Ishikawa (cell line): Measurements from ENCODE around the gene SLC6A11.

Experiments used
- CEBPB ChIP-seq: IDR thresholded peaks from 2 replicates; pipeline ENCODE4 v1.6.1; 2012
- CREB1 ChIP-seq: IDR thresholded peaks from 2 replicates; pipeline ENCODE4 v1.6.1; 2012; ENCODE audit warnings: low read depth
- EGR1 ChIP-seq: IDR thresholded peaks from 2 replicates; pipeline ENCODE4 v1.6.1; 2012
- EP300 ChIP-seq: IDR thresholded peaks from 2 replicates; pipeline ENCODE4 v1.6.1; 2012; ENCODE audit warnings: borderline replicate concordance
- FOXM1 ChIP-seq: IDR thresholded peaks from 2 replicates; pipeline ENCODE4 v1.6.1; 2012; ENCODE audit warnings: low read depth, borderline replicate concordance
- NFIC ChIP-seq: IDR thresholded peaks from 2 replicates; pipeline ENCODE4 v1.6.1; 2012
- RAD21 ChIP-seq: IDR thresholded peaks from 2 replicates; pipeline ENCODE4 v1.6.1; 2012; ENCODE audit warnings: low read depth
- REST ChIP-seq: IDR thresholded peaks from 2 replicates; pipeline ENCODE4 v1.6.1; 2012; ENCODE audit warnings: low read depth, mild to moderate bottlenecking
- TAF1 ChIP-seq: IDR thresholded peaks from 2 replicates; pipeline ENCODE4 v1.6.1; 2012; ENCODE audit warnings: low read depth, mild to moderate bottlenecking
- TCF12 ChIP-seq: IDR thresholded peaks from 2 replicates; pipeline ENCODE4 v1.6.1; 2012; ENCODE audit warnings: low read depth
- TEAD4 ChIP-seq: IDR thresholded peaks from 2 replicates; pipeline ENCODE4 v1.6.1; 2012
- USF1 ChIP-seq: IDR thresholded peaks from 2 replicates; pipeline ENCODE4 v1.6.1; 2012
- YY1 ChIP-seq: IDR thresholded peaks from 2 replicates; pipeline ENCODE4 v1.6.1; 2012; ENCODE audit warnings: low read depth
- ZBTB7A ChIP-seq: IDR thresholded peaks from 2 replicates; pipeline ENCODE4 v1.6.1; 2012; ENCODE audit warnings: low read depth
- TF ChIP-seq, protein P1 (sequence below): IDR thresholded peaks from 2 replicates; pipeline ENCODE4 v1.6.1; 2012

Gene SLC6A11

GRCh38 chr3:10981961-10982360 lies 165.9 kb downstream of the SLC6A11 start:
- TF ChIP-seq ZBTB7A (no peak), REST (no peak), RAD21 (no peak), TEAD4 (no peak), NFIC (no peak), EP300 (no peak), EGR1 (no peak), FOXM1 (no peak), USF1 (no peak), YY1 (no peak), TCF12 (no peak), CREB1 (no peak)
- TF ChIP-seq, protein P1, sequence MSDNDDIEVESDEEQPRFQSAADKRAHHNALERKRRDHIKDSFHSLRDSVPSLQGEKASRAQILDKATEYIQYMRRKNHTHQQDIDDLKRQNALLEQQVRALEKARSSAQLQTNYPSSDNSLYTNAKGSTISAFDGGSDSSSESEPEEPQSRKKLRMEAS, result no peak

DNA sequence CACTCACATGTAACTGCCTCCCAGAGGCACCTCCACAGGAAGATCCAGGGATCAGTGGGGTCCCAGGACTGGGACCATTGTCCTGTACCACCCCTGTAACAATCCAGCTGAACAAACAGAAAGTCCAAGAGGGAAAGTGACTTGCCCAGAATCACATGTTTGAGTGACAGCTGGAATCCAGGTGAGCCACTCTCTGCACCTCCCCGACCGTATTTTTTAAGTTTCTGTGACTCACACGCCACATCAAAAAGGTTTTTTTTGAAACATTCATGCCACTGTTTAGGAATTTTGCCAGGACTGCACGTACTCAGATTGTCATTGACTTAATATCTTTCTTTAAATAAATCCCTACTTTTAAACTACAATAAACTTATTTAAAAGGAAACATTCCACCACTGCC lies 166.8 kb downstream of the SLC6A11 start:
- TF ChIP-seq FOXM1 (no peak), EGR1 (no peak), TEAD4 (no peak), TCF12 (no peak)

DNA sequence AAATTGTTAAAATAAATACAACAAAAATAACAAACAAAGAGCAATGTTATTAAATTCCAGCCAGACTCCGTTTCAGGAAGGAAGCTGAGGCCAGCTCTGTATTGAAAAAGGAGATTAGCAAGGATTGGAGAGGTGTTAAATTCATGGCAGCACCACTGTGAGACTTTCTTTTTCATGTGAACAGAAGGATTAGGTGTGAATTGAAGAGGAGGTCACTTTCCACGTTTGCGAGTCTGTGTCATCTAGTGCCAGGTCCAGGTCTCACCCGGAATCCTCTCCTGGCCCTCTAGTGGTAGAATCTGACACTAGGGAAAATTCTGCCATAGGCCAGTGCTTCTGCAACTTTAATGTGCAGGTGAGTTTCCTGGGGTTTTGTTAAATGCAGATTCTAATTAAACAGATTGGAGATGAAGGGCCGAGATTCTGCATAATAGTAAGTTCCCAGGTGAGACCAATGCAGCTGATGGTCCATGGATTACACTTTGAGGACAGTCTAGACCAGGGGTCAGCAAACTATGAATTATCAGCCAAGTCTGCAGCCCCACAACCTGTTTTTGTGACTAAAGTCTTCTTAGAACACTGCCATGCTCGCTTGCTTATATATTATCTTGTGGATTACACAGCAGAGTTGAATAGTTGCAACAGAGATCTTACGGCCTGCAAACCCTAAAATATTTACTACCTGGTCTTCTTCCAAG lies 167.3 kb downstream of the SLC6A11 start:
- TF ChIP-seq RAD21, result peak; percentile 38
- no peak for TF ChIP-seq CEBPB

GRCh38 chr3:10984371-10984896 lies 168.4 kb downstream of the SLC6A11 start:
- TF ChIP-seq NFIC, result no peak
- no peak for TF ChIP-seq CEBPB
- TF ChIP-seq TEAD4, result no peak
- no peak for TF ChIP-seq FOXM1
- TF ChIP-seq EP300, result no peak
- TF ChIP-seq USF1, result no peak
- TF ChIP-seq, protein P1, result no peak
- no peak for TF ChIP-seq RAD21

DNA sequence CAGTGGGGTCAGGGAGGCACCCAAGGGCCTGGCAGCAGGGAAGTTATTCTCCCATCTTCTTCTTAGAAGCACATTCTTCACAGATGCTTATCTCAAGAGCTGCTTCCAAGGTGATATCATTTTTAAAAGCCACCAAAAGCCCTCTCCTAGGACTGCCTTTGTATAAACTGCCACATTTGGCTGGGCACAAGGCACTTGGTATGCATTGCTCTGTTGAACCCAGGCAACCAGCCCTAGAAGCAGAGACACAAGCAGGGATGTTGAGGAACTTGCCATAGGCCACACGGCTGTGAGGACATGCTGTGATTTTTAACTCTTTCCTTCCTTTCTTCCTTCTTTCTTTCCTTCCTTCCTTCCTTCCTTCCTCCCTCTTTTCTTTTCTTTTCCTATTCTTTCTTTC lies 169.2 kb downstream of the SLC6A11 start:
- TF ChIP-seq USF1 (no peak), FOXM1 (no peak), TEAD4 (no peak), REST (no peak)

DNA sequence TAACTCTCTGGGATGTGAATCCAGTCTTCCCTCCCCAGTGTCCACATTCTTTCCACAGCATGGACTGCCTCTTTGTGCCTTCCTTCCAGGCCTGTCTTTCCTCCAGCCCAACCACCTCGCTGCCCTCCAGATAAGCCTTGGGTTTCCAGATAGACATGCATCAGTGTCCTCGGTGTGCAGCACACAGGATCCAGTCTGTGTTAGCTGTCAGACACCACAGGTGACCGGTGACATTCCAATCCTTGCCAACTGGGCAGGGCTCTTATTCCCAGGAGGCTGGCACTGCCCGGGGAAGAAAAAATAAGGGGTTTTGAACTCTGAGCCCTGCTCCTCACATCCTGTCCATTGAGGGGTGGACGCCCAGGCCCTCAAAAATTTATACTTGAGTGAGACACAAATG lies 170.6 kb downstream of the SLC6A11 start:
- TF ChIP-seq EGR1 (no peak), TCF12 (no peak), ZBTB7A (no peak), FOXM1 (no peak)

DNA sequence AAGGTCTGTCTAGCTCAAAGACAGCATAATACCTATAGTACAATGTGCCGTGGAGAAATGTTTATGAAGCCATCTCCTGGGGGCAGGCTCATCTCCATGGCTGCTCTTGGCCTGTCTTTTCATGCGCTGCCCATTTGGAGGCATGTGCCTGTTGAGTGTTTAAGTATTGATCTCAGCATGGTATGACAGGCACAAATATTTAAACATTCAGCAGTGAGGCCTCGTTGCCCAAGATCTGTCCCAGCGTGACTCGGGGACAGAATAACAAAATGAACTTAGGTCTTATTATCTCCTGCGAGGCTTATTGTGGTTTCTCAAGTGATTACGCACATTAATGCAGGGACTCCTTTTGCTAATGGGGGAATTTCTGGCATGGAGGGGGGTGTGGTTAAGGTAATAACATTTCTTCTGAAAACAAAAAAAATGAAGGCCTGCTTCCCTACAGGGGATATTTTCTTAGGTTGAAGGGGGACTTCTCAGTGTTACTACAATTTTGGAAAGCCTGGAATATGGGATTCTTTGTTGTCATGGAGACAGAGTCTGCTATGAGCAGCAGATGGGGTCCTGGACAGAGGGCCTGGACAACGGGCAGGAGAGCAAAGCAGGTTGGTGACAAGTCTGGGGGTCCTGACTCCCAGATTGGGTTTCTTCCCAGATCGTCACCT lies 172.1 kb downstream of the SLC6A11 start:
- TF ChIP-seq REST (no peak), EP300 (no peak), EGR1 (no peak), TEAD4 (no peak), TAF1 (no peak)
